T-helper 17 cell (primary cell): ENCODE data around the gene C1orf116. TPM values are rescaled to one million over a fixed set of nuclear protein-coding genes. Genes with fewer than 3 reads are reported as not detected.
A peak's percentile ranks its signal among the peaks of the same experiment; 100 is the strongest.
"Not testable (repeated sequence)": the region's sequence is repeated elsewhere in the genome, so short reads cannot be mapped to it uniquely, and the experiment has no call there.

Experiments
- ATAC-seq: fragments of 150-1000 bp; cut with Tn5 transposase; 2 replicates; pipeline ENCODE4 v1.10.0; 2021; ENCODE audit warnings: mild to moderate bottlenecking, moderate library complexity
- DNase-seq, 3 donors: peaks; one replicate each; pipeline versions ENCODE4 v3.0.0 to v3.0.0-alpha.2; 2020 to 2021
- H3K9me3 ChIP-seq: one replicate; pipeline ENCODE4 v1.7.0; 2013; ENCODE audit warnings: low read length, mild to moderate bottlenecking; ENCODE audit not compliant: control insufficient read depth, poor library complexity, severe bottlenecking
- H3K27ac Mint-ChIP-seq: one replicate; pipeline ENCODE4 v1.8.0; 2022; ENCODE audit warnings: mild to moderate bottlenecking, moderate library complexity, mixed read lengths
- H3K27me3 Mint-ChIP-seq: one replicate; pipeline ENCODE4 v1.8.0; 2022; ENCODE audit warnings: mixed read lengths
- H3K36me3 Mint-ChIP-seq: one replicate; pipeline ENCODE4 v1.8.0; 2022; ENCODE audit warnings: low read depth, mixed read lengths
- H3K4me1 Mint-ChIP-seq: one replicate; pipeline ENCODE4 v1.8.0; 2022; ENCODE audit warnings: mild to moderate bottlenecking, mixed read lengths
- H3K4me3 Mint-ChIP-seq: one replicate; pipeline ENCODE4 v1.8.0; 2022; ENCODE audit warnings: mild to moderate bottlenecking, moderate library complexity, mixed read lengths
- total RNA-seq, 4 donors: library from RNA in 2 of 4; stranded (reverse) in 2 of 4; gene quantifications; one replicate each; pipeline ENCODE4 v1.2.3 and lab custom pipeline; 2022 to 2026

The C1orf116 gene
- total RNA-seq, 2 donors from 2014 or later, result 0.22 to 2.7 TPM

DNA sequence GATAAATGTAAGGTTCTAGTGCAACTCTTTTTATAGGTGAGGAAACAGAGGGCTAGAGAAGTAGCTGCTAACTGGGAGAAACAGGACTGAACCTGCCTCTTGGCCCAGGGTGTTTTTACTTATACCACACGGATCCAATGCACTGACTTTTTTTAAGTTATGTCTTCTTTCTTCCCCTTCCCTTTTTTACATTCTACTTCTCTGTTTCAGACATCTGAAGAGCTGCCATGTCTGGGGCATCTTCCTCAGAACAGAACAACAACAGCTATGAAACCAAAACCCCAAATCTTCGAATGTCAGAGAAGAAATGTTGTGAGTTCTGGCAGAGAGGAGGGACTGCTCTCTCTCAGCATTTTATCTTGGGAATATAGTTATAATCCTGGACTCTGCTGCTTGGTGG, 21.9 kb upstream of the C1orf116 start:
- Mint-ChIP-seq H3K27me3 (no peaks in the 10 kb centered on the region), H3K27ac (peak overlapping the region; percentile 95), H3K4me1 (peaks cover 23% of the 10 kb centered on the region), H3K36me3 (no peaks in the 10 kb centered on the region), H3K4me3 (peak overlapping the region; percentile 0)
- no peak for DNase-seq
- no peak for ATAC-seq
- no peaks in the 10 kb centered on the region for H3K9me3 ChIP-seq

DNA sequence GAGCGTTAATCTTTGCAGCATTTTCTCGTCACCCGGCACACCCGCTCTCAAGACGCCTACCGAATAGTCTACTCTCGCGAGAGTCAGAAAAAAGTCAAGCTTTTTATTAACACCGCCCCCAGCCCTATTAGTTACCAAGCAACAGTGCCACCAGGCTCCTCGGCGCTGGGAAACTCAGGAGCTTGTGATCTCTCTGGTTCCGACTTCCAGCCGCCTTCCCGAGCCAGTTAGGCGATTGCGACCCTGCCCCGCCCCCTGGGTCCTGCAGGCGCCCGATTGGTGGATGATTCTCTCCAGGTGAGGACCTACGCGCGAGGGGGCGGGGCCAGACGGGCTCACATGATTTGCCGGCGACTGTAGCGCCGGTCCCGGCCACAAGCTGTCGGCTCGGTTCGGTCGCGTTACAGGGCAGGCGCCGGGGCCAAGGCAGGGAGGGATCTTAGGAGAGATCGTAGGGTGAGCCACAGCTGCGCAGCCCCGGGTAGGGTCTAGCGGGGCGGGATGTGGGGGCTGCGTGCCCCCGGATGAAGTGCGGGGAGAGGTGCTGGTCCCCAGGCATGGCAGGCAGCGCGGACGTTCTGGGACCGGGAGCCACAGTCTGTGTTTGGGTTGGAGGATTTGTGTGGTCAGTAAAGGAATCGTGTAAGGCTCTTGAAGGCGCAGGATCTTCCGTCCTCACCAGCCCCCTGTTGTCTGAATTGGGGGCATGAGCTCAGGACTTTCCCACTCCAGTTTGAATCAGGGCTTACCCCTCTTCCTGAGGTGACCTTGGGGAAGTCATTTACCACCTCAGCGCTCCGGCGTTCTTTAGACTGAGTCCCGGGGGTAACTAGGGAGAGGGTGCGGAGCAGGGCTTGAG, 20.6 kb upstream of the C1orf116 start, which contains the start of gene PFKFB2:
Gene PFKFB2, plus strand, starts transcription at position 365 of the 859 bp plus-strand sequence. CDS start 1,443 bp downstream, outside the sequence.
- peak within 1 kb of the TSS; percentile 97 for H3K4me3 Mint-ChIP-seq
- DNase-seq (peak; percentile 91 to 92 (median 91)), ATAC-seq (peak; percentile 91)
- no peaks in the 10 kb centered on the region for H3K27me3 Mint-ChIP-seq
- H3K27ac Mint-ChIP-seq, result peak within 1 kb of the TSS; percentile 95
- no peaks in the 10 kb centered on the region for H3K36me3 Mint-ChIP-seq
- H3K9me3 ChIP-seq, result no peaks in the 10 kb centered on the region
- peaks cover 29% of the 10 kb centered on the region for H3K4me1 Mint-ChIP-seq

DNA sequence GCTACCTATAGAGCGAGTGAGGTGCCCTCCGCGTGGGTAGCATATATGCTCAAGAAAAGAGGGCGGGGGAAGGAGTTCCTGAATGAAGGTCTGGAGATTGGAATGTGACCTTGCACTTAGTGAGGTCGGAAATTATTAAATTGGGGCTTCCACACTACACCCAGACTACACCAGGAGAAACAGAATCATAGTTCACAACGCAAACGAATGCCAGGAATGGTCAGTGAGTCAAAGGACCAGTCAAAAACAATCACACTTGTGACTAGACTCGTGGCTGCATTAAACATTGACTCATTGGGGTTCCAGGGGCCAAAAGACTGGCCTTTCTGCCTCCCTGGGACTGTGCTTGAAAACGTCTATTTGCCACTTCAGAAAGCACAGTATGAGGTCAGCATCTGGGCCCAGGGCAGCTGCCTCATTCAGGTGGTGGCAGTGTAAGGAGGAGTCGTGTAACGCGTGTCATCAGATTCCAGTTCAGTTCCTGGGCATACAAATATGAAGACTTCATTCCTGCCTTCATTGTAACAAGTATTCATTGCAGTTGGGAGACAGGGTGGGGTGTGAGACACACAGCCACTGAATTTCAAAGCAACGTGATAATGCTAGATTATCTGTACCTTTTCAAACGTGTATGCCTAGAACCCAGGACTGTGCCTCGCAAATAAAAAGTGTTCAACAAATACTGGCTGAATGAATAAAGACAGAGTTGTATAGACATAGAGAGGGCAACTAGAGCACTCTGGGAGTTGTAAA, 18.8 kb upstream of the C1orf116 start, which contains the start of gene YOD1:
Gene YOD1, minus strand, starts transcription at position 18 of the 753 bp plus-strand sequence. CDS start 178 bp downstream, outside the sequence.
- Mint-ChIP-seq H3K4me1 (peaks cover 29% of the 10 kb centered on the region), H3K36me3 (no peaks in the 10 kb centered on the region), H3K4me3 (peak within 1 kb of the TSS; percentile 99), H3K27ac (peak within 1 kb of the TSS; percentile 95), H3K27me3 (no peaks in the 10 kb centered on the region)
- H3K9me3 ChIP-seq, result no peaks in the 10 kb centered on the region
- DNase-seq (no peak), ATAC-seq (no peak)

DNA sequence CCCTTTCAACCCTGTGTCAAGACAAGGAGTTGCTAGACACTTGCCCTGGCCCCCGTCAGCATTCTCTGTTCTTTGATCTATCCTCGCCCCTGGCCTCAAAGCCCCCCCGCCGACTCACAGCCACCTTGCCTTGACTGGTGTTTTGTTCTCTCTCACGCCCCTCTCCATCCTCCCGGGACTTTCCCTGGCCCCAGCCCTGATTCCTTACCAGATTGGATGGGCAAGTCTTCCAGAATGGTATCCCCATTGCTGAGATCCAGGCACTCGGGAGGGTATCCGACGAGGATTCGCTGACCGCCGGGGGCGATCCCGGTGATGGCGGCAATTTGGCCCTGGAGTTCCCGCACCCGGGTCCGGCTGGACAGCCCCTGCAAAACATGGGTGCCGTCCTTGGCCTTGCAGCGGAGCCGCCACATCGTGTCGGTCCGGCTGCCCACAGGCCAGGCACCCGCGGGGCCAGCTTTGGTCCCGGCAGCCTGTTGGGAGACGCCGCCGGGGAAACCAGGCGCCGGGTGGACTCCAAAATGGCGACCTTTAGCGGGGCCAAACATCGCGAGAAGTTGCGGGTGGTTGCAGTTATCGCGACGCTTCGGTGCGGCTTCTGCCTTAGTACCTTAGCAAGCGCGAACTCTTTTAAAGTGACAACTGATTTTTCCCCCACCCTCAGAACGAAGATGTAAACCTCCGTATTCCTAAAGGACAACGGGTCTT, 18.1 kb upstream of the C1orf116 start:
- peak overlapping the region; percentile 99 for H3K4me3 Mint-ChIP-seq
- H3K27ac Mint-ChIP-seq, result peak overlapping the region; percentile 95
- ATAC-seq (peak; percentile 56), DNase-seq (peak; percentile 74 to 84 (median 78))
- H3K9me3 ChIP-seq, result no peaks in the 10 kb centered on the region
- no peaks in the 10 kb centered on the region for H3K36me3 Mint-ChIP-seq
- peaks cover 29% of the 10 kb centered on the region for H3K4me1 Mint-ChIP-seq
- H3K27me3 Mint-ChIP-seq, result no peaks in the 10 kb centered on the region

DNA sequence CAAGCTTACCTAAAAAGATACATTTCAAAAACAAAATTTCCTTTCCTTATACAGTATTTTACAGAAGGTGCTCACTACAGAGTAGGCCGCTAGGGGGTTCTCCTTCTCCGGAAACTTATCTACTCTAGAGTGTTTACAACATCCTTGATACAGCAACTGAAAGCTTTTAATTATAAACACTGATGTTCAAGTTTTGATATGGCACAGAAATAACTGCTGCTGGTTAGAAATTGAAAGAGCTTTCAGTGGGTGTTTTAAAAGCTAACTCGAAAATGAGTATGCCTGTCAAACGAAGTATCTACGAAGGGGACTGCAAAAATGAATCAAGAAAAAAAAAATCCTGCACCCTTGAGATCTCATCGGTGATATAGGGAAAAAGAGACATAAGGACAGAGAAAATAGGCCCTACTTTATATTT, 17.4 kb upstream of the C1orf116 start:
- no peaks in the 10 kb centered on the region for H3K36me3 Mint-ChIP-seq
- H3K4me3 Mint-ChIP-seq, result peak overlapping the region; percentile 99
- ATAC-seq (peak; percentile 45), DNase-seq (peak in 1 of 3 donors; percentile 34)
- peaks cover 29% of the 10 kb centered on the region for H3K4me1 Mint-ChIP-seq
- H3K27ac Mint-ChIP-seq, result peak overlapping the region; percentile 95
- no peaks in the 10 kb centered on the region for H3K9me3 ChIP-seq
- H3K27me3 Mint-ChIP-seq, result no peaks in the 10 kb centered on the region

DNA sequence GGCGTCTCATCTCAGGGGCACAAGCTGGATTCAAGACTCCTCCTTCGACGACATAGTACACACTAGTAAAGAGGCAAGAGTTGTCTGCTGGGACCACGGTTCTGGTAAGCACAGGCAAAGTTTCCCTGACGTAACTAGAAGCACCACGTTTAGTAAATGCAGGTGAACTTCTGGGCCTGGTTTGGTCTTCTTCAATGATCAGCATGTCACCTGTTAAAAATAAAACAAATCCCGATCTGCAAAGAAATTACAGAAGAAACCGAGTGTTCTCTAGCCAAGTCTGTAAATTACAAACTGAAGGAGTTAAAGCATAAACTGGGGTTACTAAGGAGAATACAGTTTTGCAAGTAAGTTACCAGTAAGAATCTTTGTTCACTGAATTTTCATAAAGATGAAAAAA, 17.0 kb upstream of the C1orf116 start:
- no peaks in the 10 kb centered on the region for H3K9me3 ChIP-seq
- Mint-ChIP-seq H3K36me3 (no peaks in the 10 kb centered on the region), H3K27me3 (no peaks in the 10 kb centered on the region), H3K27ac (peak overlapping the region; percentile 95), H3K4me1 (peaks cover 31% of the 10 kb centered on the region), H3K4me3 (peak overlapping the region; percentile 99)
- ATAC-seq (no peak), DNase-seq (no peak)

DNA sequence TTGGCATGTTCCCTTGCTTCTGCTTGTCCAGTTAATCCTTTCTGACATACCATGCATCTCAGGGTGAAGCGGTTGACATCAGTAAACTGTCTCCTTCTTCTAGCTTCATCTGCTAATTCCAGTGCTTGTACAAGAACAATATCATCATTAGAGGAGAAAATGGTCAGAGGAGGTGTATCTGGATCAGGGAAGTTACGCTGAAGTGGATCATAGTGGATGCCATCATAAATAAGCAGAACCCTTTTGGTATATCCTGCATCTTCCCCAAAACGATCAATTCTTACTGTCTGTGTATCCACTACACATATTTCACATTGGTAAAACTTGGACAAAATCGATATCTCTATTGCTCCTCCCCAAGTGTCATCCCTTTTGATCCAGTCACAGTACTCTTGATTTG, 16.5 kb upstream of the C1orf116 start:
- DNase-seq (no peak), ATAC-seq (no peak)
- Mint-ChIP-seq H3K4me1 (peaks cover 32% of the 10 kb centered on the region), H3K4me3 (no peak overlapping the region), H3K27ac (peak overlapping the region; percentile 95), H3K36me3 (no peaks in the 10 kb centered on the region), H3K27me3 (no peaks in the 10 kb centered on the region)
- H3K9me3 ChIP-seq, result no peaks in the 10 kb centered on the region

DNA sequence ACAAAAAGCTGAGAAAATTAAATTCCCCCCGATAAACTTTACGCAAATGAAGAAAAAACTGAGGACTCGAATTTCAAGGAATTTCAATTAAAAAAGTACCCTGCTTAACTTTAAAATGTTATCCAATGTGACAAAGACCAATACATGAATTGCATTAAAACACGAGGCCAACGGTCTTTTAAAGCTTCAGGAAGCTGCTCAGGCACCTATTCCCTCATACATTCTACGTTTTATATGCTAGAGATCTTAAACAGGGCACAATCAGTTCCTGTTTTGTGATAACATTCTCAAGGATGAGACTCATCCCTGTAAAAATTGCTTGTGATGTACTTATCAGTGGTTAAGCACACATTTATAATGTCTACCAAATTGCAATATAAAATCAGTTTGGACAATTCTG, 15.5 kb upstream of the C1orf116 start:
- no peaks in the 10 kb centered on the region for H3K9me3 ChIP-seq
- Mint-ChIP-seq H3K36me3 (no peaks in the 10 kb centered on the region), H3K27me3 (no peaks in the 10 kb centered on the region), H3K4me3 (no peak overlapping the region), H3K4me1 (peaks cover 28% of the 10 kb centered on the region), H3K27ac (no peak overlapping the region)
- DNase-seq, result no peak
- ATAC-seq, result no peak

DNA sequence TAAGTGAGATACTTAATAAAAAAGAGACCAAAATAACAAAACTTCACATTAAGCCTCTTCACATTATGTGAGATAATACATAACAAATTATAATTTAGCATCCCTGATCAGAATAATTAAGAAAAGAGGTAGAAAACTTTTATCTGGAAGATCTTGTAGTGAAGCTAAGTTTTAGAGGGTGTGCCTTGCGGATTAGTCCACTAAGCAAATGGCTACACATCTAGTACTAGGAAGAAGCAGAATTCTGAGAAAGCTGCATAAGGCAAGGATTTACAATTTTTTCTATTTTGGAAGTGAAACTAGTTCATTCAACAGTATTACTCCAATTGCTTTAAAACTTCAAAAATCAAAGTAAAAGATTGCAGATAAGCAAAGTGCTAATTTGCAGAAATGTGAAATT, 14.9 kb upstream of the C1orf116 start:
- Mint-ChIP-seq H3K36me3 (no peaks in the 10 kb centered on the region), H3K27me3 (no peaks in the 10 kb centered on the region), H3K4me3 (no peak overlapping the region), H3K27ac (no peak overlapping the region), H3K4me1 (peaks cover 25% of the 10 kb centered on the region)
- no peaks in the 10 kb centered on the region for H3K9me3 ChIP-seq
- DNase-seq (no peak), ATAC-seq (no peak)

DNA sequence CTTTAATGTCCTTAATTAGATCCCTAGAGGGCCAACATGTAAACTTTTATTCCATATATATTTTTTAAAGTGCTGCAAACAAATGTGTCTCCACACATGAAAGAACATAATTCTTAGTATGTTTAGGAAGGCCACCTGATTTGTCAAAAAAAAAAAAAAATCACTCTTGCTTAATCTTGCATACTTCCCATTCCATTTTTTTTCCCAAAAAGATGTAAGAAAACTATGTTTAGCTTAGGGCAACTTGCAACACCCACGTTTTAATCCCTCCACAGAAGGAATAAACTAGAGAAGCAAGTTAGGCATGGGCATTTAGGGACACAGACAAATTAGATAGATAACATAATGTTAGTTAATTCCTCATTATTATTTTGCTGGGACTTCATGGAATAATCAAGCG, 12.9 kb upstream of the C1orf116 start:
- H3K4me1 Mint-ChIP-seq, result peaks cover 18% of the 10 kb centered on the region
- no peaks in the 10 kb centered on the region for H3K9me3 ChIP-seq
- H3K36me3 Mint-ChIP-seq, result no peaks in the 10 kb centered on the region
- no peaks in the 10 kb centered on the region for H3K27me3 Mint-ChIP-seq
- H3K4me3 Mint-ChIP-seq, result no peak overlapping the region
- H3K27ac Mint-ChIP-seq, result peak overlapping the region; percentile 14
- DNase-seq (no peak), ATAC-seq (no peak)

DNA sequence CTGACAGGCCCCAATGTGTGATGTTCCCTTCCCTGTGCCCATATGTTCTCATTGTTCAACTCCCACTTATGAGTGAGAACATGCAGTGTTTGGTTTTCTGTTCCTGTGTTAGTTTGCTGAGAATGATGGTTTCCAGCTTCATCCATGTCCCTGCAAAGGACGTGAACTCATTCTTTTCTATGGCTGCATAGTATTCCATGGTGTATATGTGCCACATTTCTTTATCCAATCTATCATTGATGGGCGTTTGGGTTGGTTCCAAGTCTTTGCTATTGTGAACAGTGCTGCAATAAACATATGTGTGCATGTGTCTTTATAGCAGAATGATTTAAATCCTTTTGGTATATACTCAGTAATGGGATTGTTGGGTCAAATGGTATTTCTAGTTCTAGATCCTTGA, 8.8 kb upstream of the C1orf116 start:
- not testable (repeated sequence) for H3K27ac Mint-ChIP-seq, ATAC-seq

DNA sequence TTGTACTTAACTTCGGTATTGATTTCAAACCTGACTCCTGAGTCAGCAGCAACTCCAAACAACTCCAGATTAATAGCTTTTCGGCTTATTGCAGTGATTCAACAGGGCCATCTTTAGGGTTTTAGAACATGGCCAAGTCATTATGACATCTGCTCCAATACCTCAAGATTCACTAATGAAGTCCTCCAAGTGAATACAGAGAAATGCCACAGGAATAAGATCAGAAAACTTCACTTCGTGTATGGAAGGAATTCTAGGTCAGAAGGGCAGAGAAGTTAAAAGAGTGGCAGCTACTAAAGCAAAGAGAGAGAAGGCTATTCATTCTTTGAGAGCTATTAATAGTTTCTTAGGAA, 7.6 kb upstream of the C1orf116 start:
- Mint-ChIP-seq H3K27ac (no peak overlapping the region), H3K27me3 (peaks cover 5% of the 10 kb centered on the region), H3K4me1 (peaks cover 6% of the 10 kb centered on the region), H3K4me3 (no peak overlapping the region), H3K36me3 (no peaks in the 10 kb centered on the region)
- no peak for ATAC-seq
- no peaks in the 10 kb centered on the region for H3K9me3 ChIP-seq
- no peak for DNase-seq

More for the DNA sequence above, 8.8 kb upstream of the C1orf116 start:
- H3K27me3 Mint-ChIP-seq, H3K4me1 Mint-ChIP-seq, H3K36me3 Mint-ChIP-seq, DNase-seq, H3K4me3 Mint-ChIP-seq, H3K9me3 ChIP-seq: not testable (repeated sequence)
